ENCODE results near the gene EYA2. TPM values are rescaled to one million over a fixed set of nuclear protein-coding genes. Genes with fewer than 3 reads are reported as not detected.

Gene EYA2
- total and polyA plus RNA-seq, 2 of the 4 experiments (the other 2 are of a cell fraction): 2.3 to 5.4 TPM

DNA sequence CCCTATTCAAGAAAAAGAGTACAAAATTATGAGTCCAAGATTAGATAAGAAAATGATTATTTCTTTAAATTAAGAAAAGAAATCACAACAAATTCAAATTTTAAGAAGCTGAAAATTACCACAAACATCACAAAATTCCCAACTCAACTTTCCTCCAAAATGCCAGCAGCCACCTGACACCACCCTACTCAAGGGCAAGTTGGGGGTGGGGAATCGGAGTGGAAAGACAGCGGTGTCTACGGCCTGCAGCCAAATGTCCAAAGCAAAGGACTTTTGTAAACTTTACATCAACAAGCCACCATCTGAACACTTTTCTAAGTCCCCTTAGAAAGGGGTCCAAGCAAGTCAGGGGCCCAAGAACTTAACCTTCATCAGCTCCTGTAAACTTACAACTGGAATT, 1.6 kb upstream of the EYA2 start:
- no peaks in the 10 kb centered on the region for H4K20me1 ChIP-seq (ENCODE audit: insufficient read depth, low read length)
- in situ Hi-C loops (cut with MboI; ENCODE audit: low sequenced_read_pairs) (no loop called here), intact Hi-C loops (cut with micrococcal nuclease) (loop anchor here (10.0 kb wide), 1 partner anchor 132 kb away; no protein-coding TSS in a partner anchor), dilution Hi-C loops (cut with HindIII; ENCODE audit: low sequenced_read_pairs, unreplicated experiment) (no loop called here)
- no peak overlapping the region for H2AK9ac ChIP-seq (replicated peaks; ENCODE audit: low read depth, low read length, poor library complexity)
- ATAC-seq (ENCODE audit: low read depth) (no peak), DNase-seq (no peak)
- no peak overlapping the region for H3K27ac ChIP-seq (ENCODE audit: insufficient read depth, low read length)
- no peak overlapping the region for H3K9ac ChIP-seq (ENCODE audit: low read depth, low read length)
- H3K9me3 ChIP-seq (ENCODE audit: control insufficient read depth, insufficient read depth, low read length): peaks cover 9% of the 10 kb centered on the region
- no peak overlapping the region for H3K4me3 ChIP-seq (ENCODE audit: insufficient read depth, low read depth, low read length)
- no peak overlapping the region for H4K91ac ChIP-seq (ENCODE audit: insufficient read depth, low read depth, low read length)
- H3K56ac ChIP-seq (ENCODE audit: extremely low read depth, insufficient read depth, low read length): no peak overlapping the region
- H3K79me1 ChIP-seq (ENCODE audit: low read depth in 1 of 2, low read length in 2 of 2): peaks cover 0 to 3% of the 10 kb centered on the region in 2 experiments; a peak in 1 of 4 replicates
- no peak overlapping the region for H3K14ac ChIP-seq (replicated peaks; ENCODE audit: low read depth, low read length)
- no peak overlapping the region for H2AK5ac ChIP-seq (ENCODE audit: low read depth, low read length)
- no peak overlapping the region for H3K18ac ChIP-seq (ENCODE audit: low read depth, low read length)
- no peak overlapping the region for H2BK20ac ChIP-seq (ENCODE audit: low read depth, low read length)
- WGBS, 2 experiments (ENCODE audit: extremely low coverage in 2 of 2, insufficient read length in 1 of 2): no CpG with 5 or more reads among the region's 3 CpGs
- no peak overlapping the region for H3K4ac ChIP-seq (ENCODE audit: low read depth, low read length)
- H4K5ac ChIP-seq (ENCODE audit: low read depth, low read length): no peak overlapping the region
- 0 out of 2 replicates have a peak, but pooled peaks cover 2% of the 10 kb centered on the region for H3K4me1 ChIP-seq (ENCODE audit: control insufficient read depth, insufficient read depth, low read length)
- H3K23ac ChIP-seq (ENCODE audit: low read depth, low read length): no peak overlapping the region
- no peak for TF ChIP-seq BHLHE40 (IDR thresholded peaks at IDR 0.05; ENCODE audit: low read depth, low read length)
- no peak for TF ChIP-seq SMC3 (IDR thresholded peaks at IDR 0.05; ENCODE audit: low read depth, low read length)
- TF ChIP-seq NFE2L2 (IDR thresholded peaks at IDR 0.05; ENCODE audit: low read depth, low read length): no peak
- no peak for TF ChIP-seq MXI1 (IDR thresholded peaks at IDR 0.05; ENCODE audit: borderline replicate concordance, low read depth, low read length)
- no peak for TF ChIP-seq MAZ (IDR thresholded peaks at IDR 0.05; ENCODE audit: borderline replicate concordance, low read depth, low read length)
- no peak for TF ChIP-seq RCOR1 (IDR thresholded peaks at IDR 0.05; ENCODE audit: insufficient replicate concordance, low read length)
- no peak for TF ChIP-seq USF2 (IDR thresholded peaks at IDR 0.05; ENCODE audit: low read depth, low read length)
- no peak for TF ChIP-seq CTCF (conservative IDR thresholded peaks at IDR 0.05; ENCODE audit: low read depth, low read length)
- no peak for TF ChIP-seq POLR2A (IDR thresholded peaks at IDR 0.05; ENCODE audit: low read depth, low read length)
- TF ChIP-seq RAD21 (IDR thresholded peaks at IDR 0.05; ENCODE audit: low read length): no peak
- no peak for TF ChIP-seq MAFK (IDR thresholded peaks at IDR 0.05; ENCODE audit: low read depth, low read length)
- TF ChIP-seq RFX5 (IDR thresholded peaks at IDR 0.05; ENCODE audit: low read depth, low read length): no peak
- H3K36me3 ChIP-seq (ENCODE audit: control insufficient read depth, insufficient read depth, low read length): no peaks in the 10 kb centered on the region
- H3K4me2 ChIP-seq (ENCODE audit: low read depth, low read length): no peak overlapping the region
- no peak overlapping the region for H2AFZ ChIP-seq (replicated peaks; ENCODE audit: low read length, poor library complexity)
- no peak overlapping the region for H2BK5ac ChIP-seq (ENCODE audit: low read depth, low read length, poor library complexity, severe bottlenecking)
- CTCF ChIA-PET: interaction anchor here (0.8 kb wide), 1 partner anchor 41 kb away, joined by 3 read pairs; no protein-coding TSS in a partner anchor
- H4K8ac ChIP-seq (ENCODE audit: low read depth in 2 of 2, low read length in 2 of 2): no peak overlapping the region
- POLR2A ChIA-PET (ENCODE audit: unreplicated experiment): no interaction called here
- BruUV-seq (replicated peaks): no TSS peak
- no peaks in the 10 kb centered on the region for H3K9me1 ChIP-seq (ENCODE audit: insufficient read depth, low read length)
- H2BK15ac ChIP-seq (ENCODE audit: low read depth, low read length): no peak overlapping the region
- H2BK120ac ChIP-seq (ENCODE audit: low read depth, low read length): no peak overlapping the region
- H3K27me3 ChIP-seq (ENCODE audit: control insufficient read depth, insufficient read depth, low read length): no peaks in the 10 kb centered on the region

Measured in IMR-90 (cell line).